AG04450 (cell line): Measurements from ENCODE around the gene WDR44. TPM values are rescaled to one million over a fixed set of nuclear protein-coding genes. Genes with fewer than 3 reads are reported as not detected.
"Not testable (repeated sequence)": the region's sequence is repeated elsewhere in the genome, so short reads cannot be mapped to it uniquely, and the experiment has no call there.

ENCODE experiments used
- CTCF ChIA-PET: fragments of 300-600, 350-600 bp; formaldehyde crosslinking; extraction: SDS; loops from one replicate; lab custom pipeline; 2022; ENCODE audit warnings: antibody characterized with exemption, inconsistent platforms; lab: Charles Lee
- POLR2A ChIA-PET: fragments of 350-600 bp; formaldehyde crosslinking; extraction: SDS; loops from one replicate; lab custom pipeline; 2021; ENCODE audit warnings: antibody characterized with exemption, inconsistent platforms; lab: Yijun Ruan, JAX
- DNase-seq: peaks from one replicate; pipeline ENCODE4 v3.0.0-alpha.2; 2011; ENCODE audit warnings: low read depth, low spot score
- H3K27ac ChIP-seq: one replicate; pipeline ENCODE4 v1.5.1; 2012; ENCODE audit warnings: low read depth, low read length, control low read depth
- H3K27me3 ChIP-seq: one replicate; pipeline ENCODE4 v1.6.0; 2012; ENCODE audit warnings: low read length; ENCODE audit not compliant: control insufficient read depth, insufficient read depth
- H3K4me3 ChIP-seq: 2 replicates; pipeline ENCODE4 v1.5.1; 2011; ENCODE audit warnings: mild to moderate bottlenecking, low read depth, low read length, control low read depth
- H3K9me3 ChIP-seq: 2 replicates; pipeline ENCODE4 v1.5.1; 2012; ENCODE audit warnings: low read length; ENCODE audit not compliant: control insufficient read depth, insufficient read depth
- polyA plus RNA-seq: library from polyadenylated mRNA; depleted of rRNA; stranded (reverse); fragments of >200 nt; gene quantifications from 2 replicates; pipeline ENCODE4 v1.2.3, GENCODE V29; 2011
- TF ChIP-seq, protein P1 (sequence below): IDR thresholded peaks from 2 replicates; pipeline ENCODE4 v1.5.1; 2011; ENCODE audit warnings: low read depth, low read length, control low read depth, inconsistent platforms

Gene WDR44
- polyA plus RNA-seq, 1 experiment, result 17.2 TPM

DNA sequence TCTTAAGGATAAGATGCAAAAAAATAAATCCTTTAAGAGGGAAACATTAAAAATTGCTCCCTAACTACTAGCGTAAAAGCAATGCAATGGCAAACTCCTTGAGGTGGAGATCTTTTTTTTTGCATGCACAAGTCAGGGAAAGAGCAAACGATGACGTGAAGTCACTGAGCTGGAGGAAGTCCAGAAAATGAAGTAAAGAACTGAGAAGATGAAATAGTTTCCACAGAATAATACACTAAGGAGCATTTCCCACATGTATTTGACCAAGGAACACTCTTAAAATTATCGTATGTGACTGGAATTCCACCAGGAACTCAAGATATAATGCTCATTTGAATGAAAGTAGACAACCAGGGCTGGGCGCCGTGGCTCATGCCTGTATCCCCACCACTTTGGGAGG lies 128.7 kb downstream of the WDR44 start:
- H3K27ac ChIP-seq, result no peak overlapping the region
- TF ChIP-seq, protein P1, sequence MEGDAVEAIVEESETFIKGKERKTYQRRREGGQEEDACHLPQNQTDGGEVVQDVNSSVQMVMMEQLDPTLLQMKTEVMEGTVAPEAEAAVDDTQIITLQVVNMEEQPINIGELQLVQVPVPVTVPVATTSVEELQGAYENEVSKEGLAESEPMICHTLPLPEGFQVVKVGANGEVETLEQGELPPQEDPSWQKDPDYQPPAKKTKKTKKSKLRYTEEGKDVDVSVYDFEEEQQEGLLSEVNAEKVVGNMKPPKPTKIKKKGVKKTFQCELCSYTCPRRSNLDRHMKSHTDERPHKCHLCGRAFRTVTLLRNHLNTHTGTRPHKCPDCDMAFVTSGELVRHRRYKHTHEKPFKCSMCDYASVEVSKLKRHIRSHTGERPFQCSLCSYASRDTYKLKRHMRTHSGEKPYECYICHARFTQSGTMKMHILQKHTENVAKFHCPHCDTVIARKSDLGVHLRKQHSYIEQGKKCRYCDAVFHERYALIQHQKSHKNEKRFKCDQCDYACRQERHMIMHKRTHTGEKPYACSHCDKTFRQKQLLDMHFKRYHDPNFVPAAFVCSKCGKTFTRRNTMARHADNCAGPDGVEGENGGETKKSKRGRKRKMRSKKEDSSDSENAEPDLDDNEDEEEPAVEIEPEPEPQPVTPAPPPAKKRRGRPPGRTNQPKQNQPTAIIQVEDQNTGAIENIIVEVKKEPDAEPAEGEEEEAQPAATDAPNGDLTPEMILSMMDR, result no peak
- no peaks in the 10 kb centered on the region for H3K9me3 ChIP-seq
- DNase-seq, result no peak
- H3K4me3 ChIP-seq, result no peak overlapping the region
- ChIA-PET POLR2A (no interaction called here), CTCF (interaction anchor here (0.9 kb wide), 1 partner anchor 127 kb away, joined by 6 read pairs; no protein-coding TSS in a partner anchor)
- no peaks in the 10 kb centered on the region for H3K27me3 ChIP-seq

DNA sequence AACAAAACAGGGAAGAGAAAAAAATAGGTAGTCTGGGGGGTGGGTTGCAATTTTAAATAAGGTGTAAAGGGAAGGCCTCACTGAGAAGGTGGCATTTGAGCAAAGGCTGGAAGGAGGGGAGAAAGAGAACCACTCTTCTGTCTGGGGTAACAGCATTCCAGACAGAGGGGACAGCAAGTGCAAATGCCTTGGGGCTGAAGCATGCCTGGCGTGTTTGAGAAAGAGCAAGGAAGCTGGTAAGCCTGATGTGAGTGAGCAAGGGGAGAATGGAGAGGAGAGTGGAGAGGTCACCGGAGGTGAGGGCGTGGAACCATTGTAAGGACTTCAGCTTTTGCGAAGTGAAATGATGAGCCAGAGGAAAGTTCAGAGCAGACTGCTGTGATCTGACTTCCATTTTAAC lies 130.0 kb downstream of the WDR44 start:
- H3K9me3 ChIP-seq, result no peaks in the 10 kb centered on the region
- no peaks in the 10 kb centered on the region for H3K27me3 ChIP-seq
- ChIA-PET CTCF (no interaction called here), POLR2A (no interaction called here)
- H3K4me3 ChIP-seq, result no peak overlapping the region
- TF ChIP-seq, protein P1, result no peak
- no peak overlapping the region for H3K27ac ChIP-seq
- DNase-seq, result no peak

DNA sequence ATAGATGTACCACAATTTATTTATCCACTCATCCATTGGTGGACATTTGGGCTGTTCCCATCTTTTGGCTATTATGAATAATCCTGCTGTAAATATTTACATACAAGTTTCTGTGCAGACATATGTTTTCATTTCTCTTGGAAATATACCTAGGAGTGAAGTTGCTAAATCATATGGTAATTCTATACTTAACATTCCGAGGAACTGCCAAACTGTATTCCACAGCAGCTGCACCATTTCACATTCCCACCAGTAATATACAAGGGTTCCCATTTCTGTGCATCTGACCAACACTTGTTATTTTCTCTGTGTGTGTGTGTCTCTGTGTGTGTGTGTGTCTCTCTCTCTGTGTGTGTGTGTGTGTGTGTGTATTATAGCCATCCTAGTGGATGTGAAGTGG lies 134.3 kb downstream of the WDR44 start:
- Histone ChIP-seq H3K9me3 (no peaks in the 10 kb centered on the region), H3K4me3 (no peak overlapping the region), H3K27me3 (no peaks in the 10 kb centered on the region), H3K27ac (no peak overlapping the region)
- TF ChIP-seq, protein P1, result no peak
- DNase-seq, result peak; percentile 71
- CTCF ChIA-PET, result interaction anchor here (0.9 kb wide), 1 partner anchor 119 kb away, joined by 3 read pairs; no protein-coding TSS in a partner anchor
- POLR2A ChIA-PET, result no interaction called here

DNA sequence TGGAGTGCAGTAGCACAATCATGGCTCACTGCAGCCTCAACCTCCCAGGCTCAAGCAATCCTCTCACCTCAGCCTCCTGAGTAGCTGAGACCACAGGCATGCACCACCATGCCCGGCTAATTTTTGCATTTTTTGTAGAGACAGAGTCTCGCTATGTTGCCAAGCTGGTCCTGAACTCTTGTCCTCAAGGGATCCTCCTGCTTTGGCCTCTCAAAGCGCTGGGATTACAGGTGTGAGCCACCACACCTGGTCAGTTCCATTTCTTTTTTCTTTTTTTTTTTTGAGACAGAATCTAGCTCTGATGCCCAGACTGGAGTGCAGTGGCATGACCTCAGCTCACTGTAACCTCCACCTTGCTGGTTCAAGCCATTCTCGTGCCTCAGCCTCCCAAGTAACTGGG lies 136.5 kb downstream of the WDR44 start:
- H3K27me3 ChIP-seq, DNase-seq, CTCF ChIA-PET, H3K4me3 ChIP-seq, H3K9me3 ChIP-seq, POLR2A ChIA-PET, H3K27ac ChIP-seq: not testable (repeated sequence)

DNA sequence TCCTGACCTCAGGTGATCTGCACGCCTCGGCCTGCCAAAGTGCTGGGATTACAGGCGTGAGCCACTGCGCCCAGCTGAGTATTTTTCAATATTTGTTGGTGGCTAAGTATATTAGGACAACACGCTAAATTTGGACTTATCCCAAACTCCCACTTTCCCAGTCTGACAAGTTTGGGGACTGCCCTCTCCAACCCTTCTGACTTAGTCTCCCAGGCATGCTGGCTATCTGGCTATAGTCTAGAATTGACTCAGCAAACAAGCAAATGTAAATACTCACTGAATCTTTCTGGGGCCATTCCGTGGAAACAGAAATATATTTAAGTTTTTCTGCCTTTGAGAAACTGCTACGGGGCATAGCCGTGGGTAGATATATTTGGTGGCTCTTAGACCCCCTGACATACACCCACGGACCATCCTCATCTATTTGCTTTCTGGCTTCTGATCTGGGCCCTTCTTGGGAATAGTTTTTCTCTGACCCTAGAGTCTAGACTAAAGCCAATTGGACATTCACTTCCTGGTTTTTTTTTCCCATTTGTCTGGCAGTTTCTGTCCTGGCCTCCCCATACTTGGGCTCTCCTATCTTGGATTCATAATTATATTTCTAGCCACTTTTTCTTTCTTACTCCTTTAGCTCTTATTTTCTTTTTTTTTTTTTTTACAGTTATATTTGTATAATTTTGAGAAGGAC lies 138.5 kb downstream of the WDR44 start:
- ChIA-PET CTCF (no interaction called here), POLR2A (interaction anchor here (0.5 kb wide), 1 partner anchor 1090 kb away, joined by 3 read pairs; the partner anchor contains the start of gene UBE2A)
- H3K4me3 ChIP-seq, result no peak overlapping the region
- no peaks in the 10 kb centered on the region for H3K27me3 ChIP-seq
- H3K9me3 ChIP-seq, result no peaks in the 10 kb centered on the region
- TF ChIP-seq, protein P1, result no peak
- no peak for DNase-seq
- peak overlapping the region; percentile 21 for H3K27ac ChIP-seq

DNA sequence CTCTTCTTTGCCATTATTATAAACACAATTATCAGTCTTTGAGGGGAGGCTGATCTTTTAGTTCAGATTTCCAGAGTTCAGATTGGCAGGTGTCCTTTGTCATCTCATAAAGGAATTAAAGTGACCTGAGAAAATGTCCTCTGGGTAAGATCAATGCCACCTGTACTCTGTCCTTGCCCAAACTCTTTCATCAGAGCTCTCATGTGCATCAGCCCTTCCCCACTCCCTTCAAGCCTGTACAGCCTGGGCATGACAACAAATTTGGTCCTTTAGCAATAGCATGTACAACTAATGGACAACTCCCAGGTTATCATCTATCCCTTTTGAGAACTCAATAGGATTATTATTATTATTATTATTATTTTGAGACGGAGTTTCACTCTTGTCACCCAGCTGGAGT lies 140.8 kb downstream of the WDR44 start:
- DNase-seq, H3K9me3 ChIP-seq, H3K27ac ChIP-seq, H3K27me3 ChIP-seq, CTCF ChIA-PET, POLR2A ChIA-PET, H3K4me3 ChIP-seq: not testable (repeated sequence)
